DND-41 (cell line): ENCODE measurements around the gene P2RX4.
"Not testable (repeated sequence)": the region's sequence is repeated elsewhere in the genome, so short reads cannot be mapped to it uniquely, and the experiment has no call there.

Source experiments
- ATAC-seq: fragments of 200-7000 bp; cut with Tn5 transposase; 3 replicates; pipeline ENCODE4 v1.9.1; 2021; ENCODE audit warnings: low read depth; ENCODE audit not compliant: insufficient read depth
- DNase-seq: peaks from one replicate; pipeline ENCODE4 v3.0.0-alpha.2; 2020
- H2AFZ ChIP-seq: 2 replicates; pipeline ENCODE4 v1.6.0; 2012; ENCODE audit warnings: low read depth, low read length
- H3K27ac ChIP-seq: 2 replicates; pipeline ENCODE4 v1.5.1; 2012; ENCODE audit warnings: low read length, inconsistent platforms
- H3K27me3 ChIP-seq: fragments of 200-600 bp; sonication (generic); 2 replicates; pipeline ENCODE4 v1.6.0; 2012; ENCODE audit warnings: low read length, mild to moderate bottlenecking, inconsistent platforms; ENCODE audit not compliant: insufficient read depth, poor library complexity
- H3K36me3 ChIP-seq: 2 replicates; pipeline ENCODE4 v1.5.1; 2012; ENCODE audit warnings: low read length, inconsistent platforms; ENCODE audit not compliant: insufficient read depth
- H3K4me1 ChIP-seq: 2 replicates; pipeline ENCODE4 v1.5.1; 2012; ENCODE audit warnings: mild to moderate bottlenecking, low read length; ENCODE audit not compliant: insufficient read depth
- H3K4me2 ChIP-seq: 2 replicates; pipeline ENCODE4 v1.6.0; 2012; ENCODE audit warnings: mild to moderate bottlenecking, moderate library complexity, low read length, inconsistent platforms; ENCODE audit not compliant: insufficient read depth
- H3K4me3 ChIP-seq, 2 experiments: fragments of 200-600 bp in 1 of 2; shearing (Covaris generic) in 1 of 2; 2 replicates each; pipeline ENCODE4 v1.5.1; 2012 to 2016; ENCODE audit warnings: inconsistent platforms in 2 of 2, low read length in 2 of 2, mild to moderate bottlenecking in 2 of 2, low read depth in 1 of 2, moderate library complexity in 1 of 2
- H3K79me2 ChIP-seq: 2 replicates; pipeline ENCODE4 v1.6.0; 2012; ENCODE audit warnings: low read length, inconsistent platforms; ENCODE audit not compliant: insufficient read depth
- H3K9ac ChIP-seq: 2 replicates; pipeline ENCODE4 v1.6.0; 2012; ENCODE audit warnings: low read depth, mild to moderate bottlenecking, inconsistent platforms, low read length, moderate library complexity
- H3K9me3 ChIP-seq: 2 replicates; pipeline ENCODE4 v1.5.1; 2012; ENCODE audit warnings: low read length, moderate library complexity, mild to moderate bottlenecking, inconsistent platforms; ENCODE audit not compliant: insufficient read depth, severe bottlenecking
- H4K20me1 ChIP-seq: 2 replicates; pipeline ENCODE4 v1.6.0; 2012; ENCODE audit warnings: low read length; ENCODE audit not compliant: insufficient read depth
- CTCF ChIP-seq: IDR thresholded peaks from 2 replicates; pipeline ENCODE4 v1.5.1; 2012; ENCODE audit warnings: borderline replicate concordance, low read length, moderate library complexity, mild to moderate bottlenecking; ENCODE audit not compliant: poor library complexity, severe bottlenecking; ENCODE audit errors: extremely low read depth
- EZH2 ChIP-seq: IDR thresholded peaks from 3 replicates; pipeline ENCODE4 v1.6.1; 2012; ENCODE audit warnings: borderline replicate concordance, low read depth, mild to moderate bottlenecking, moderate library complexity, low read length, inconsistent platforms; ENCODE audit not compliant: severe bottlenecking

Gene P2RX4

GRCh38 chr12:121229826-121230537 is 20.1 kb downstream of the P2RX4 start:
- H3K79me2 ChIP-seq, H3K9me3 ChIP-seq, H3K27me3 ChIP-seq, H3K4me3 ChIP-seq, H3K4me2 ChIP-seq, H3K4me1 ChIP-seq, H2AFZ ChIP-seq, H3K9ac ChIP-seq, H4K20me1 ChIP-seq, H3K27ac ChIP-seq: not testable (repeated sequence)
- ATAC-seq (peak; percentile 68), DNase-seq (peak; percentile 49)
- peaks cover 25% of the 10 kb centered on the region for H3K36me3 ChIP-seq
- TF ChIP-seq CTCF = peak; percentile 75

GRCh38 chr12:121230538-121230907 is 20.6 kb downstream of the P2RX4 start:
- H3K9me3 ChIP-seq = no peaks in the 10 kb centered on the region
- H4K20me1 ChIP-seq = no peaks in the 10 kb centered on the region
- TF ChIP-seq EZH2 (no peak), CTCF (no peak)
- H3K79me2 ChIP-seq = no peaks in the 10 kb centered on the region
- no peak overlapping the region for H3K27ac ChIP-seq
- no peaks in the 10 kb centered on the region for H3K4me1 ChIP-seq
- DNase-seq = no peak
- no peak overlapping the region for H3K9ac ChIP-seq
- ATAC-seq = peak; percentile 10; the same call in 1 of the 3 replicates
- H2AFZ ChIP-seq = no peak overlapping the region
- no peaks in the 10 kb centered on the region for H3K27me3 ChIP-seq
- H3K4me3 ChIP-seq = no peak overlapping the region
- no peak overlapping the region for H3K4me2 ChIP-seq
- peaks cover 27% of the 10 kb centered on the region for H3K36me3 ChIP-seq

- Histone ChIP-seq H3K4me1 (no peaks in the 10 kb centered on the region), H3K4me2 (no peak overlapping the region), H4K20me1 (no peaks in the 10 kb centered on the region), H3K27me3 (no peaks in the 10 kb centered on the region), H3K9ac (no peak overlapping the region), H3K79me2 (no peaks in the 10 kb centered on the region), H3K36me3 (peaks cover 36% of the 10 kb centered on the region), H2AFZ (no peak overlapping the region), H3K27ac (no peak overlapping the region), H3K4me3 (no peak overlapping the region), H3K9me3 (no peaks in the 10 kb centered on the region)
- ATAC-seq = no peak
- no peak for DNase-seq
- TF ChIP-seq EZH2 (no peak), CTCF (no peak)
These were observed 22.2 kb downstream of the P2RX4 start for GRCh38 chr12:121232163-121232562.
